Measurements from ENCODE around the gene MELK. TPM values are rescaled to one million over a fixed set of nuclear protein-coding genes. Genes with fewer than 3 reads are reported as not detected.

The MELK gene
- total RNA-seq, 1 experiment from 2014 or later, result 63.2 TPM

DNA sequence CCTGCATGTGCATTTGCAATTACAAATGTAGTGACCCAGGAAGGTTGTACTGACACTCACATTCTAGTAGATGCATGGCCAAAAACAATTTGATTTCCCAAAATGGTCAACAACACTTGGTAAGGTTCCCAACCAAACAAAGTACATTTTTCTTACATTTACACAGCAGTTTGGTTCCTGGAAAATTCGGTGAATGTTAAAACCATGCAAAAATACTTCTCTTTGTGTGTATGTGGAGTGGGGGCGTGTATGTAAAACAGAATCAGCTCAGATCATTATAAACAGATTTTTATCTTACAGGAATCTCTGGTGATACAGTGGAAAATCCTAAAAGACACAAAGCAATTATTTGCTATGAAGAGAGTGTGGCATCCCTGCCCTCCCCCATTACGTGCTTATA, 25.1 kb upstream of the MELK start:
- Histone ChIP-seq H3K4me3 (replicated peaks in 1 of 2; ENCODE audit: low read depth in 1 of 2, low read length in 2 of 2) (no peak overlapping the region), H4K20me1 (ENCODE audit: insufficient read depth) (no peaks in the 10 kb centered on the region), H3K27ac (ENCODE audit: low read depth, low read length) (no peak overlapping the region), H3K9me3 (ENCODE audit: control insufficient read depth in 1 of 2, insufficient read depth in 1 of 2, low read depth in 1 of 2, low read length in 2 of 2) (no peaks in the 10 kb centered on the region), H3K27me3 (ENCODE audit: insufficient read depth, low read length) (no peaks in the 10 kb centered on the region), H3K9ac (ENCODE audit: low read length) (no peak overlapping the region), H3K4me1 (ENCODE audit: control insufficient read depth in 1 of 2, insufficient read depth in 2 of 2, low read length in 2 of 2) (peaks cover 0 to 6% of the 10 kb centered on the region in 2 experiments; a peak in 1 of 4 replicates), H2AFZ (ENCODE audit: low read depth, low read length, poor library complexity, severe bottlenecking) (no peak overlapping the region), H3K79me2 (ENCODE audit: insufficient read depth, low read length) (no peaks in the 10 kb centered on the region), H3K9me2 (ENCODE audit: insufficient read depth) (no peaks in the 10 kb centered on the region), H3K36me3 (ENCODE audit: control insufficient read depth in 1 of 2, insufficient read depth in 2 of 2, low read length in 2 of 2) (no peaks in the 10 kb centered on the region), H3K4me2 (ENCODE audit: low read length) (no peak overlapping the region)
- DNase-seq (ENCODE audit: low read depth, low spot score), result no peak
- ATAC-seq, result no peak
- TF ChIP-seq ZNF274 (IDR thresholded peaks at IDR 0.05; ENCODE audit: low read depth, low read length) (no peak), POLR2A (IDR thresholded peaks at IDR 0.05; ENCODE audit: borderline replicate concordance, extremely low read depth, insufficient read depth, insufficient read length) (no peak), FOSL1 (IDR thresholded peaks at IDR 0.05; ENCODE audit: low read depth) (no peak)
- TF ChIP-seq, protein P1, sequence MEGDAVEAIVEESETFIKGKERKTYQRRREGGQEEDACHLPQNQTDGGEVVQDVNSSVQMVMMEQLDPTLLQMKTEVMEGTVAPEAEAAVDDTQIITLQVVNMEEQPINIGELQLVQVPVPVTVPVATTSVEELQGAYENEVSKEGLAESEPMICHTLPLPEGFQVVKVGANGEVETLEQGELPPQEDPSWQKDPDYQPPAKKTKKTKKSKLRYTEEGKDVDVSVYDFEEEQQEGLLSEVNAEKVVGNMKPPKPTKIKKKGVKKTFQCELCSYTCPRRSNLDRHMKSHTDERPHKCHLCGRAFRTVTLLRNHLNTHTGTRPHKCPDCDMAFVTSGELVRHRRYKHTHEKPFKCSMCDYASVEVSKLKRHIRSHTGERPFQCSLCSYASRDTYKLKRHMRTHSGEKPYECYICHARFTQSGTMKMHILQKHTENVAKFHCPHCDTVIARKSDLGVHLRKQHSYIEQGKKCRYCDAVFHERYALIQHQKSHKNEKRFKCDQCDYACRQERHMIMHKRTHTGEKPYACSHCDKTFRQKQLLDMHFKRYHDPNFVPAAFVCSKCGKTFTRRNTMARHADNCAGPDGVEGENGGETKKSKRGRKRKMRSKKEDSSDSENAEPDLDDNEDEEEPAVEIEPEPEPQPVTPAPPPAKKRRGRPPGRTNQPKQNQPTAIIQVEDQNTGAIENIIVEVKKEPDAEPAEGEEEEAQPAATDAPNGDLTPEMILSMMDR (IDR thresholded peaks at IDR 0.05 in 2 of 3, conservative IDR thresholded peaks at IDR 0.05 in 1 of 3; ENCODE audit: borderline replicate concordance in 1 of 3, insufficient read depth in 1 of 3, low read depth in 2 of 3, low read length in 2 of 3), result no peak
- TF ChIP-seq, protein P2, sequence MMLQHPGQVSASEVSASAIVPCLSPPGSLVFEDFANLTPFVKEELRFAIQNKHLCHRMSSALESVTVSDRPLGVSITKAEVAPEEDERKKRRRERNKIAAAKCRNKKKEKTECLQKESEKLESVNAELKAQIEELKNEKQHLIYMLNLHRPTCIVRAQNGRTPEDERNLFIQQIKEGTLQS (IDR thresholded peaks at IDR 0.05), result no peak
- intact Hi-C loops (cut with micrococcal nuclease), result no loop called here
- POLR2A ChIA-PET, result no interaction called here
- RAD21 ChIA-PET (ENCODE audit: low non-redundant PET in 1 of 2, low total read pairs in 2 of 2, uncharacterized antibody in 2 of 2, unreplicated experiment in 2 of 2), result no interaction called here
- CTCF ChIA-PET, result no interaction called here
- BruUV-seq (replicated peaks), result no TSS peak

DNA sequence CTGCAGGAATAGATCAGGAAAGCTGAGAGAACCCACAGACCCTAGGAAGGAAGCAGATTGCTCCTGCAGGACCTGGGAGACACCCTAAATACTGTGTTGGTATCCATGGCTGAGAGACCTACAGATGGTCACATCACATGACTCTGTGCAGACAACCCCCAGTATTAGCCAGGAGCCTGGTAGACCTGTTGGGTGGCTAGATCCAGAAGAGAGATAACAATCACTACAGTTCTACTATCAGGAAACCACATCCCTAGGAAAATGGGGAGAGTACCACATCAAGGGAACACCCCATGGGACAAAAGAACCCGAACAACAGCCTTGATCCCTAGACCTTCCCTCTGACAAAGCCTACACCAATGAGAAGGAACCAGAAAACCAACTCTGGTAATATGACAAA, 24.2 kb upstream of the MELK start:
- intact Hi-C loops (cut with micrococcal nuclease), result no loop called here
- TF ChIP-seq, protein P2 (IDR thresholded peaks at IDR 0.05), result no peak
- TF ChIP-seq TCF7L2 (IDR thresholded peaks at IDR 0.05; ENCODE audit: borderline replicate concordance, extremely low read depth, insufficient read depth, insufficient read length) (no peak), ZNF274 (IDR thresholded peaks at IDR 0.05; ENCODE audit: low read depth, low read length) (no peak), EGR1 (IDR thresholded peaks at IDR 0.05; ENCODE audit: low read depth) (no peak), CEBPB (IDR thresholded peaks at IDR 0.05; ENCODE audit: low read depth) (no peak), ZFX (IDR thresholded peaks at IDR 0.05) (no peak), RAD21 (IDR thresholded peaks at IDR 0.05; ENCODE audit: low read depth) (no peak), JUND (IDR thresholded peaks at IDR 0.05) (no peak), FOSL1 (IDR thresholded peaks at IDR 0.05; ENCODE audit: low read depth) (no peak), ELF1 (IDR thresholded peaks at IDR 0.05; ENCODE audit: borderline replicate concordance, low read depth) (no peak)
- TF ChIP-seq, protein P3, sequence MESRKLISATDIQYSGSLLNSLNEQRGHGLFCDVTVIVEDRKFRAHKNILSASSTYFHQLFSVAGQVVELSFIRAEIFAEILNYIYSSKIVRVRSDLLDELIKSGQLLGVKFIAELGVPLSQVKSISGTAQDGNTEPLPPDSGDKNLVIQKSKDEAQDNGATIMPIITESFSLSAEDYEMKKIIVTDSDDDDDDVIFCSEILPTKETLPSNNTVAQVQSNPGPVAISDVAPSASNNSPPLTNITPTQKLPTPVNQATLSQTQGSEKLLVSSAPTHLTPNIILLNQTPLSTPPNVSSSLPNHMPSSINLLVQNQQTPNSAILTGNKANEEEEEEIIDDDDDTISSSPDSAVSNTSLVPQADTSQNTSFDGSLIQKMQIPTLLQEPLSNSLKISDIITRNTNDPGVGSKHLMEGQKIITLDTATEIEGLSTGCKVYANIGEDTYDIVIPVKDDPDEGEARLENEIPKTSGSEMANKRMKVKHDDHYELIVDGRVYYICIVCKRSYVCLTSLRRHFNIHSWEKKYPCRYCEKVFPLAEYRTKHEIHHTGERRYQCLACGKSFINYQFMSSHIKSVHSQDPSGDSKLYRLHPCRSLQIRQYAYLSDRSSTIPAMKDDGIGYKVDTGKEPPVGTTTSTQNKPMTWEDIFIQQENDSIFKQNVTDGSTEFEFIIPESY (IDR thresholded peaks at IDR 0.05; ENCODE audit: extremely low read depth, insufficient replicate concordance, low read length), result no peak
- TF ChIP-seq, protein P1 (IDR thresholded peaks at IDR 0.05 in 2 of 3, conservative IDR thresholded peaks at IDR 0.05 in 1 of 3; ENCODE audit: borderline replicate concordance in 1 of 3, insufficient read depth in 1 of 3, low read depth in 2 of 3, low read length in 2 of 3), result no peak

More for the DNA sequence above, 24.2 kb upstream of the MELK start:
- Histone ChIP-seq H3K36me3 (ENCODE audit: control insufficient read depth in 1 of 2, insufficient read depth in 2 of 2, low read length in 2 of 2) (no peaks in the 10 kb centered on the region), H3K4me3 (replicated peaks in 1 of 2; ENCODE audit: low read depth in 1 of 2, low read length in 2 of 2) (no peak overlapping the region), H3K9ac (ENCODE audit: low read length) (no peak overlapping the region), H3K4me2 (ENCODE audit: low read length) (no peak overlapping the region), H3K4me1 (ENCODE audit: control insufficient read depth in 1 of 2, insufficient read depth in 2 of 2, low read length in 2 of 2) (peaks cover 0 to 6% of the 10 kb centered on the region in 2 experiments; a peak in 1 of 4 replicates), H3K27me3 (ENCODE audit: insufficient read depth, low read length) (no peaks in the 10 kb centered on the region), H3K9me3 (ENCODE audit: control insufficient read depth in 1 of 2, insufficient read depth in 1 of 2, low read depth in 1 of 2, low read length in 2 of 2) (no peaks in the 10 kb centered on the region), H2AFZ (ENCODE audit: low read depth, low read length, poor library complexity, severe bottlenecking) (no peak overlapping the region), H4K20me1 (ENCODE audit: insufficient read depth) (no peaks in the 10 kb centered on the region), H3K9me2 (ENCODE audit: insufficient read depth) (no peaks in the 10 kb centered on the region), H3K27ac (ENCODE audit: low read depth, low read length) (no peak overlapping the region), H3K79me2 (ENCODE audit: insufficient read depth, low read length) (no peaks in the 10 kb centered on the region)
- ChIA-PET POLR2A (no interaction called here), RAD21 (ENCODE audit: low non-redundant PET in 1 of 2, low total read pairs in 2 of 2, uncharacterized antibody in 2 of 2, unreplicated experiment in 2 of 2) (no interaction called here), CTCF (no interaction called here)
- BruUV-seq (replicated peaks), result no TSS peak
- ATAC-seq (no peak), DNase-seq (ENCODE audit: low read depth, low spot score) (no peak)
